ENCODE data around the gene UAP1.

The UAP1 gene

GRCh38 chr1:162538815-162539431, 22.6 kb upstream of the UAP1 start:
- Histone ChIP-seq H3K4me1 (ENCODE audit: control insufficient read depth, low read length) (no peaks in the 10 kb centered on the region), H4K20me1 (ENCODE audit: control insufficient read depth, insufficient read depth, low read depth, low read length) (no peaks in the 10 kb centered on the region), H3K9me2 (replicated peaks; ENCODE audit: control insufficient read depth, low read length) (no peaks in the 10 kb centered on the region), H3K27me3 (ENCODE audit: control insufficient read depth, low read length) (no peaks in the 10 kb centered on the region), H3K79me2 (ENCODE audit: control insufficient read depth, low read length) (no peaks in the 10 kb centered on the region), H3K4me3 (ENCODE audit: low read length) (no peak overlapping the region), H3K27ac (ENCODE audit: low read depth, low read length) (no peak overlapping the region), H3K4me2 (ENCODE audit: low read length) (no peak overlapping the region), H3K9me3 (ENCODE audit: control insufficient read depth, insufficient read depth, low read length) (no peaks in the 10 kb centered on the region), H3F3A (ENCODE audit: control insufficient read depth, insufficient read depth) (no peaks in the 10 kb centered on the region), H3K36me3 (ENCODE audit: control insufficient read depth, low read length) (no peaks in the 10 kb centered on the region)
- no peak for TF ChIP-seq EZH2phosphoT487 (IDR thresholded peaks at IDR 0.05; ENCODE audit: borderline replicate concordance, low read length)
- TF ChIP-seq CTCF (IDR thresholded peaks at IDR 0.05; ENCODE audit: low read depth, low read length, poor library complexity, severe bottlenecking): no peak

GRCh38 chr1:162541619-162542141, 19.8 kb upstream of the UAP1 start:
- H3F3A ChIP-seq (ENCODE audit: control insufficient read depth, insufficient read depth): no peaks in the 10 kb centered on the region
- H3K9me3 ChIP-seq (ENCODE audit: control insufficient read depth, insufficient read depth, low read length): no peaks in the 10 kb centered on the region
- H3K4me2 ChIP-seq (ENCODE audit: low read length): no peak overlapping the region
- H3K36me3 ChIP-seq (ENCODE audit: control insufficient read depth, low read length): no peaks in the 10 kb centered on the region
- no peaks in the 10 kb centered on the region for H3K27me3 ChIP-seq (ENCODE audit: control insufficient read depth, low read length)
- no peaks in the 10 kb centered on the region for H3K9me2 ChIP-seq (replicated peaks; ENCODE audit: control insufficient read depth, low read length)
- H3K79me2 ChIP-seq (ENCODE audit: control insufficient read depth, low read length): no peaks in the 10 kb centered on the region
- no peaks in the 10 kb centered on the region for H4K20me1 ChIP-seq (ENCODE audit: control insufficient read depth, insufficient read depth, low read depth, low read length)
- H3K4me1 ChIP-seq (ENCODE audit: control insufficient read depth, low read length): no peaks in the 10 kb centered on the region
- H3K4me3 ChIP-seq (ENCODE audit: low read length): no peak overlapping the region
- no peak for TF ChIP-seq EZH2phosphoT487 (IDR thresholded peaks at IDR 0.05; ENCODE audit: borderline replicate concordance, low read length)
- no peak for TF ChIP-seq CTCF (IDR thresholded peaks at IDR 0.05; ENCODE audit: low read depth, low read length, poor library complexity, severe bottlenecking)
- H3K27ac ChIP-seq (ENCODE audit: low read depth, low read length): no peak overlapping the region

GRCh38 chr1:162543228-162543627, 18.3 kb upstream of the UAP1 start:
- H3K27ac ChIP-seq (ENCODE audit: low read depth, low read length): no peak overlapping the region
- H3K9me3 ChIP-seq (ENCODE audit: control insufficient read depth, insufficient read depth, low read length): no peaks in the 10 kb centered on the region
- no peak overlapping the region for H3K4me2 ChIP-seq (ENCODE audit: low read length)
- no peaks in the 10 kb centered on the region for H3F3A ChIP-seq (ENCODE audit: control insufficient read depth, insufficient read depth)
- H3K36me3 ChIP-seq (ENCODE audit: control insufficient read depth, low read length): no peaks in the 10 kb centered on the region
- no peak overlapping the region for H3K4me3 ChIP-seq (ENCODE audit: low read length)
- H3K4me1 ChIP-seq (ENCODE audit: control insufficient read depth, low read length): no peaks in the 10 kb centered on the region
- H3K27me3 ChIP-seq (ENCODE audit: control insufficient read depth, low read length): no peaks in the 10 kb centered on the region
- H3K9me2 ChIP-seq (replicated peaks; ENCODE audit: control insufficient read depth, low read length): no peaks in the 10 kb centered on the region
- no peaks in the 10 kb centered on the region for H4K20me1 ChIP-seq (ENCODE audit: control insufficient read depth, insufficient read depth, low read depth, low read length)
- TF ChIP-seq CTCF (IDR thresholded peaks at IDR 0.05; ENCODE audit: low read depth, low read length, poor library complexity, severe bottlenecking) (no peak), EZH2phosphoT487 (IDR thresholded peaks at IDR 0.05; ENCODE audit: borderline replicate concordance, low read length) (no peak)
- H3K79me2 ChIP-seq (ENCODE audit: control insufficient read depth, low read length): no peaks in the 10 kb centered on the region
